Fibroblast of villous mesenchyme (primary cell): ENCODE data around the gene CSTF1. TPM values are rescaled to one million over a fixed set of nuclear protein-coding genes. Genes with fewer than 3 reads are reported as not detected.
A peak's percentile ranks its signal among the peaks of the same experiment; 100 is the strongest.

Experiments
- DNase-seq: peaks from one replicate; pipeline ENCODE4 v3.0.0-alpha.2; 2010; ENCODE audit warnings: low read depth
- H3K4me3 ChIP-seq: 2 replicates; pipeline ENCODE4 v1.5.1; 2011; ENCODE audit warnings: low read depth, mild to moderate bottlenecking, low read length
- total RNA-seq: library from RNA; depleted of rRNA; stranded (reverse); fragments of >200 nt; gene quantifications from 2 replicates; pipeline ENCODE4 v1.2.3, GENCODE V29; 2012
- TF ChIP-seq, protein P1 (sequence below): IDR thresholded peaks from 2 replicates; pipeline ENCODE4 v1.5.1; 2012; ENCODE audit warnings: low read depth, mild to moderate bottlenecking, low read length; ENCODE audit not compliant: insufficient read depth

Gene CSTF1
- total RNA-seq, 1 donor: 40.6 TPM

DNA sequence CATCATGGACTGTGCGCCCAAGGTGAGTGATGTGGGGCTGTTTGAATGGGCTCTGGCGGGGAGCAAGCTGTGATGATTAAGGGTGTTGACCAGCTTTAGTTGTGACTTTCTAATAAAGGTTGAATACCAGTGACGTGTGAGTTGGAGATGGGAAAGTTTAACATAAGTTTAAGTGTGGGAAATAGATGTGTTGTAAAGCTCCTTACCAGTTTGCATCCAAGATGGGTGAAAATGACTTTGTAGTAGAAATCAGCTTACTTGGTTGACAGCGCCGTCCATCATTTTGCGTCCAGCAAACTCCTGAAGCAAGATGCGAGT lies 20.0 kb downstream of the CSTF1 start:
- no peak for DNase-seq
- H3K4me3 ChIP-seq: no peak overlapping the region
- TF ChIP-seq, protein P1, sequence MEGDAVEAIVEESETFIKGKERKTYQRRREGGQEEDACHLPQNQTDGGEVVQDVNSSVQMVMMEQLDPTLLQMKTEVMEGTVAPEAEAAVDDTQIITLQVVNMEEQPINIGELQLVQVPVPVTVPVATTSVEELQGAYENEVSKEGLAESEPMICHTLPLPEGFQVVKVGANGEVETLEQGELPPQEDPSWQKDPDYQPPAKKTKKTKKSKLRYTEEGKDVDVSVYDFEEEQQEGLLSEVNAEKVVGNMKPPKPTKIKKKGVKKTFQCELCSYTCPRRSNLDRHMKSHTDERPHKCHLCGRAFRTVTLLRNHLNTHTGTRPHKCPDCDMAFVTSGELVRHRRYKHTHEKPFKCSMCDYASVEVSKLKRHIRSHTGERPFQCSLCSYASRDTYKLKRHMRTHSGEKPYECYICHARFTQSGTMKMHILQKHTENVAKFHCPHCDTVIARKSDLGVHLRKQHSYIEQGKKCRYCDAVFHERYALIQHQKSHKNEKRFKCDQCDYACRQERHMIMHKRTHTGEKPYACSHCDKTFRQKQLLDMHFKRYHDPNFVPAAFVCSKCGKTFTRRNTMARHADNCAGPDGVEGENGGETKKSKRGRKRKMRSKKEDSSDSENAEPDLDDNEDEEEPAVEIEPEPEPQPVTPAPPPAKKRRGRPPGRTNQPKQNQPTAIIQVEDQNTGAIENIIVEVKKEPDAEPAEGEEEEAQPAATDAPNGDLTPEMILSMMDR: no peak

DNA sequence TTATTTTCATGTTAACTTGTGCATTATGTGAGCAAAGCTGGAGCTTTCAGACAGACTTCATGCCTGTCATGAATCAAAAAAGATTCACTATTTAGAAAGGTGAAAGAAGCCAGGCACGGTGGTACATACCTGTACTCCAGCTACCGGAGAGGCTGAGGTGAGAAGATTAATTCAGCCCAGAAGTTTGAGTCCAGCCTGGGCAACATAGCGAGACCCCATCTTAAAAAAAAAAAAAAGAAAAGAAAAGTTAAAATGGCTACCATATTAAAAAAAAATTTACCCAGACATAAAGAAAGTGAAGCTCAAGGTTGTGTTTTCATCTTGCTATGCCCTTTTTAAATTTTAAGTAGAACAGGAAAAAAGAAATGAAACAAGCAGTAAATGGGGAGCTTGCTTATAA lies 20.5 kb downstream of the CSTF1 start:
- TF ChIP-seq, protein P1: no peak
- H3K4me3 ChIP-seq: no peak overlapping the region
- DNase-seq: no peak

DNA sequence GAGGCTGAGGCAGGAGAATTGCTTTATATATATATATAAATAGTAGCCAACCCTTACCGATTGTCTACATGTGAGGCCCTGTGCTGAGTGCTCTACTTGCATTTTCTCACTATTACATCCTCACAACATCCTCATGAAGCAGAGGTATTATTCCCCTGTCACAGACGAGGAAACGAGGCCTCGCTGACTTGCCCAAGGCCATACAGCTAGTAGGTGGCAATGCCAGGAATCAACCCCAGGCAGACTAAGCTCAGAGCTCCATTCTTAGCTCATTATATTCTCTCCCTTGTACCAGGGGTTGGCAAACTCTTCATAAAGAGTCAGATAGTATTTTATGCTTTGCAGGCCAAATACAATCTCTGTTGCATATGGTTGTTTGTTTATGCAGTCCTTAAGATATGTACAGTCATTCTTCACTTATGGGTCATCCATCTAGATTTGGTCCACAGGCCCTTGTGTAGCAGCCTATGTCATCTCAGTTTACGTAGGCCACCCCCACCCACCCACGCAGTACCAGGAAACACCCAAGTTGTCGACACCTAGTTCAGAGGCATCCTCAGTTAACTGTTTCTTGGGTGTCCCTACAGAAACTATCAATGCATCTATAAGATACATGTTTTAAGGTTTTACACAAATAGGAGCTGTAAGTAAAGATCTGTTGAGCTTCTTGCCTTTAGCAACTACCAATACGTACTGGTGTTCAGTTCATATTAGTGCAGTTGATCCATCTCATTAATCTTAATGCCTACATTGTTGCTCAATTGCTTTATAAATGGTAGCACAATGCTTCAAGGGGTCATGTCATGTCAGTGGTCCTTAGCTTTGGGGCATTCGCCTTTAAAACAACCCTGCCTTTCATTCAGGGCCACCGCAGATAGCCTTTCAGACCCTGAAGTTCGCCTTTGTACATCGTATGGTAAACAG lies 22.7 kb downstream of the CSTF1 start:
- TF ChIP-seq, protein P1: no peak
- DNase-seq: peak; percentile 82
- H3K4me3 ChIP-seq: no peak overlapping the region

DNA sequence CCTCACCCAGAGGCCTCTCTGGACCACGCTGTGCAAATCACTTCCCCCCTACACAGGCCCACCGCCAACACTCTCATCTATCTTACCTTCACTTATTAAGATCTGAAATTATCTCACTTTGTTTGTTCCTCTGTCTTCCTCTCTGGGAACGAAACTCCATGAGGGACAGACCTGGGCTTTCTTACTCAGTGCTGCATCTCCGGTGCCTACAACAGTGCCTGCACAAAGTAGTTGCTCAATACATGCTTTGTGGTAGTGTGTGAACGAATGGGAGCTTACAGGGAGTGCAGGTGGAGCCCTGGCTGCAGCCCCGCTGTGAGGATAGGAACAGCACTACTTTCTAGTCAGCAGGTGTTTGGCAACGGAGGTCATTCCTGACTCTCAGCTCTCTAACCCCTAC lies 25.0 kb downstream of the CSTF1 start:
- DNase-seq: no peak
- H3K4me3 ChIP-seq: no peak overlapping the region
- TF ChIP-seq, protein P1: no peak

DNA sequence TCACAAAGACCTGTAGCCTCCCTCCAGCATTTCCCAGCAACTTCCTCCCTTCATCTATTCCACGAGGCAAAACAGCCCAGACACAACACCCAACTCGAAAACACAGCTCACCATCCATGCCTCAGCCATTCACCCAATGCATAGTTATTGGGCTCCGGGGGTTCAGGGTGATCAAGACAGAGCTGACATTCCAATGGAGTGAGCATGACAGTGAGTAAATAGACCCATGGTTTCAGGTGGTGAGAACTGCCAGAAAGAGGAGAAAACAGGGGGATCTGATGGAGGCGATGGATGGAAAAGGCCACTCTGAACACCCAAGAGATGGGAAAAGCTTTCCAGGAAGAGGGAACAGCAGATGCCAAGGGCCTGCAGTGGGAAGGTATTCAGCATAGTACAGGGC lies 25.5 kb downstream of the CSTF1 start:
- DNase-seq: no peak
- TF ChIP-seq, protein P1: no peak
- H3K4me3 ChIP-seq: no peak overlapping the region

DNA sequence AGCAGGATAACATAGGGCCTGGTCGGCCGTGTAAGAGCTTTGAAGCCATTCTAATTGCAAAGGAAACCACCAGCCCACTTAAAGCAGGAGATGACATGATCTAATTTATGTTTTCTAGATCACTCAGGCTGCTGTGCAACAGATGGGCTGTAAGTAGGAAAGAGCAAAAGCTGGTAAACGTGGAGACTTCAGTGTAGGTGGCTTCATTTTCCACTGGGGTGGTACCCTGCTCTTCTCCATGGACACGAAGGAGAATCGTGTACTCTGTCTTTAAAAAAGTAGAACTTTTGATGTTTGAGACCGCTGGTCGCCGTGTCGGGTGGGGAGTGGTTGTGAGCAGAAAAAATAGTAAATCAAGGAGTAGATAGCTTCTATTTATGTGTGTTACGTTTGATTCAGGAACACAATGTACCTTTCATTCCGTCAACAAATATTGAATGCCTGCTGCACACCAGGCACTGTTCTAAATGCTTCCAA lies 26.0 kb downstream of the CSTF1 start:
- H3K4me3 ChIP-seq: no peak overlapping the region
- TF ChIP-seq, protein P1: no peak
- DNase-seq: peak; percentile 39
